H1 (cell line): ENCODE data around the gene ABITRAM. TPM values are rescaled to one million over a fixed set of nuclear protein-coding genes. Genes with fewer than 3 reads are reported as not detected.

ENCODE experiments used
- CTCF ChIA-PET: fragments of 300-600 bp; sonication (Branson Sonifier 250); formaldehyde crosslinking; loops from one replicate; lab custom pipeline; 2021; ENCODE audit not compliant: partially characterized antibody; lab: Charles Lee
- POLR2A ChIA-PET: fragments of 300-600 bp; sonication (Branson Sonifier 250); formaldehyde crosslinking; loops from one replicate; lab custom pipeline; 2021; ENCODE audit warnings: inconsistent platforms; ENCODE audit not compliant: partially characterized antibody; lab: Charles Lee
- DNase-seq, 2 experiments: peaks; one replicate each; pipeline versions ENCODE4 v3.0.0 to v3.0.0-alpha.2; 2010 to 2022; ENCODE audit warnings: low spot score in 2 of 2, low read depth in 1 of 2, mixed read lengths in 1 of 2
- FAIRE-seq: peaks from 2 replicates; lab custom pipeline; 2011; peaks lifted over from hg19 to GRCh38; lab: Jason Lieb, UNC
- H2AFZ ChIP-seq: 2 replicates; pipeline ENCODE4 v1.8.1; 2012; ENCODE audit warnings: low read length, inconsistent platforms
- H2AK5ac ChIP-seq: 2 replicates; pipeline ENCODE4 v1.6.1; 2013; ENCODE audit warnings: low read depth, low read length
- H2BK120ac ChIP-seq: replicated peaks from 2 replicates; pipeline ENCODE3; 2013; ENCODE audit warnings: low read depth, low read length, inconsistent platforms
- H2BK12ac ChIP-seq: 2 replicates; pipeline ENCODE4 v1.6.1; 2013; ENCODE audit warnings: low read depth, low read length
- H2BK15ac ChIP-seq: 2 replicates; pipeline ENCODE4 v1.6.1; 2013; ENCODE audit warnings: low read length
- H2BK20ac ChIP-seq: 2 replicates; pipeline ENCODE4 v1.6.1; 2013; ENCODE audit warnings: low read length
- H2BK5ac ChIP-seq: 2 replicates; pipeline ENCODE4 v1.6.1; 2013; ENCODE audit warnings: low read depth, low read length
- H3K14ac ChIP-seq: 2 replicates; pipeline ENCODE4 v1.6.1; 2013; ENCODE audit warnings: inconsistent platforms; ENCODE audit not compliant: insufficient read length
- H3K18ac ChIP-seq: 2 replicates; pipeline ENCODE4 v1.6.1; 2013; ENCODE audit warnings: low read length; ENCODE audit errors: extremely low read depth
- H3K23ac ChIP-seq: 2 replicates; pipeline ENCODE4 v1.6.1; 2013; ENCODE audit warnings: inconsistent platforms; ENCODE audit not compliant: insufficient read length
- H3K23me2 ChIP-seq: 2 replicates; pipeline ENCODE4 v1.6.1; 2013; ENCODE audit warnings: low read depth, low read length
- H3K27ac ChIP-seq: 2 replicates; pipeline ENCODE4 v1.6.1; 2011; ENCODE audit warnings: low read depth, low read length, inconsistent platforms
- H3K27me3 ChIP-seq, 4 experiments: replicated peaks in 1 of 4; 1 replicate in 1 of 4; 2 replicates in 3 of 4; pipeline versions ENCODE4 v1.6.1 to v1.8.1; 2011 to 2013; ENCODE audit warnings: low read length in 3 of 4, mild to moderate bottlenecking in 3 of 4, inconsistent platforms in 2 of 4, mixed read lengths in 2 of 4, moderate library complexity in 1 of 4; ENCODE audit not compliant: control insufficient read depth in 3 of 4, insufficient read depth in 3 of 4; ENCODE audit errors: extremely low read depth in 1 of 4
- H3K36me3 ChIP-seq, 4 experiments: 2 replicates each; pipeline versions ENCODE4 v1.6.1 to v1.8.1; 2011 to 2013; ENCODE audit warnings: mild to moderate bottlenecking in 4 of 4, low read length in 3 of 4, moderate library complexity in 2 of 4, control low read depth in 1 of 4, inconsistent platforms in 1 of 4; ENCODE audit not compliant: insufficient read depth in 4 of 4, control insufficient read depth in 2 of 4
- H3K4ac ChIP-seq: replicated peaks from 2 replicates; pipeline ENCODE3; 2013; ENCODE audit warnings: low read length, low read depth, mixed read lengths, inconsistent platforms; ENCODE audit not compliant: insufficient read length
- H3K4me1 ChIP-seq, 4 experiments: replicated peaks in 1 of 4; 1 replicate in 1 of 4; 2 replicates in 3 of 4; pipeline versions ENCODE4 v1.6.1 to v1.8.1; 2011 to 2013; ENCODE audit warnings: low read length in 3 of 4, inconsistent platforms in 2 of 4, mixed read lengths in 1 of 4; ENCODE audit not compliant: insufficient read depth in 4 of 4, control insufficient read depth in 3 of 4
- H3K4me2 ChIP-seq, 2 experiments: 2 replicates each; pipeline versions ENCODE4 v1.6.1 to v1.8.1; 2011 to 2013; ENCODE audit warnings: low read depth in 2 of 2, low read length in 2 of 2, control low read depth in 1 of 2, inconsistent platforms in 1 of 2, mild to moderate bottlenecking in 1 of 2; ENCODE audit not compliant: insufficient read depth in 1 of 2
- H3K4me3 ChIP-seq, 4 experiments: fragments of 200-600, 300-600 bp in 1 of 4; sonication (generic), shearing (Covaris generic), sonication (Bioruptor Twin) in 1 of 4; 2 replicates each; pipeline versions ENCODE4 v1.5.1 to v1.8.1; 2011 to 2016; ENCODE audit warnings: low read length in 4 of 4, low read depth in 3 of 4, control low read depth in 2 of 4, inconsistent platforms in 2 of 4, mild to moderate bottlenecking in 2 of 4, mixed read lengths in 1 of 4, moderate library complexity in 1 of 4; ENCODE audit not compliant: insufficient read depth in 2 of 4; ENCODE audit errors: extremely low read depth in 1 of 4
- H3K56ac ChIP-seq: replicated peaks from 2 replicates; pipeline ENCODE3; 2013; ENCODE audit warnings: low read depth, mild to moderate bottlenecking, mixed read lengths, low read length, inconsistent platforms; ENCODE audit not compliant: insufficient read length
- H3K79me1 ChIP-seq: 2 replicates; pipeline ENCODE4 v1.6.1; 2013; ENCODE audit warnings: low read depth, low read length, control low read depth
- H3K79me2 ChIP-seq, 2 experiments: 2 replicates each; pipeline versions ENCODE4 v1.6.1 to v1.8.1; 2012 to 2013; ENCODE audit warnings: low read length in 2 of 2, mild to moderate bottlenecking in 2 of 2, inconsistent platforms in 1 of 2; ENCODE audit not compliant: insufficient read depth in 2 of 2, control insufficient read depth in 1 of 2
- H3K9ac ChIP-seq, 4 experiments: replicated peaks in 1 of 4; 1 replicate in 1 of 4; 2 replicates in 3 of 4; pipeline versions ENCODE4 v1.6.1 to v1.8.1; 2011 to 2013; ENCODE audit warnings: low read depth in 3 of 4, low read length in 3 of 4, control low read depth in 2 of 4, mild to moderate bottlenecking in 2 of 4, moderate library complexity in 2 of 4, inconsistent platforms in 1 of 4; ENCODE audit errors: extremely low read depth in 1 of 4
- H3K9me3 ChIP-seq, 2 experiments: 2 replicates each; pipeline versions ENCODE4 v1.6.1 to v1.8.1; 2012 to 2013; ENCODE audit warnings: mild to moderate bottlenecking in 2 of 2, moderate library complexity in 2 of 2, control low read depth in 1 of 2, inconsistent platforms in 1 of 2, low read depth in 1 of 2, low read length in 1 of 2, mixed read lengths in 1 of 2; ENCODE audit not compliant: insufficient read depth in 2 of 2
- H4K20me1 ChIP-seq, 2 experiments: replicated peaks in 1 of 2; 2 replicates each; pipeline versions ENCODE3 to v1.8.1; 2011 to 2013; ENCODE audit warnings: inconsistent platforms in 2 of 2, low read length in 2 of 2, mild to moderate bottlenecking in 1 of 2; ENCODE audit not compliant: insufficient read depth in 2 of 2, control insufficient read depth in 1 of 2
- H4K5ac ChIP-seq: 2 replicates; pipeline ENCODE4 v1.6.1; 2013; ENCODE audit warnings: low read length, low read depth, mixed read lengths, inconsistent platforms; ENCODE audit not compliant: insufficient read length
- H4K8ac ChIP-seq: 2 replicates; pipeline ENCODE4 v1.8.0; 2013; ENCODE audit warnings: mild to moderate bottlenecking, moderate library complexity, low read length, inconsistent platforms; ENCODE audit not compliant: insufficient read depth; ENCODE audit errors: extremely low read depth
- H4K91ac ChIP-seq: replicated peaks from 2 replicates; pipeline ENCODE3; 2013; ENCODE audit warnings: low read length, mixed read lengths, inconsistent platforms; ENCODE audit not compliant: insufficient read length
- ATF2 ChIP-seq: IDR thresholded peaks from 2 replicates; pipeline ENCODE4 v1.6.1; 2012; ENCODE audit warnings: low read length, inconsistent platforms
- E2F6 ChIP-seq: IDR thresholded peaks from 2 replicates; pipeline ENCODE4 v1.6.1; 2012; ENCODE audit warnings: inconsistent platforms
- EP300 ChIP-seq, 2 experiments: IDR thresholded peaks; 1 replicate in 1 of 2; 2 replicates in 1 of 2; pipeline ENCODE4 v1.6.1; 2011 to 2012; ENCODE audit warnings: low read depth in 2 of 2, low read length in 2 of 2, mild to moderate bottlenecking in 2 of 2, borderline replicate concordance in 1 of 2, inconsistent platforms in 1 of 2, moderate library complexity in 1 of 2
- GABPA ChIP-seq: IDR thresholded peaks from 2 replicates; pipeline ENCODE4 v1.6.1; 2011; ENCODE audit warnings: mild to moderate bottlenecking, low read length, moderate library complexity, borderline replicate concordance; ENCODE audit not compliant: insufficient read depth
- HDAC6 ChIP-seq: IDR thresholded peaks from one replicate; pipeline ENCODE4 v1.7.1; 2012; ENCODE audit warnings: low read depth, mild to moderate bottlenecking, inconsistent platforms, low read length, moderate library complexity
- JUN ChIP-seq: IDR thresholded peaks from 2 replicates; pipeline ENCODE4 v1.6.1; 2011; ENCODE audit warnings: low read depth, mild to moderate bottlenecking, improper control_type of control experiment, low read length
- NRF1 ChIP-seq: IDR thresholded peaks from 2 replicates; pipeline ENCODE4 v1.6.1; 2011; ENCODE audit warnings: mild to moderate bottlenecking, low read depth, low read length, improper control_type of control experiment
- PHF8 ChIP-seq: fragments of 200-600 bp; sonication (generic); conservative IDR thresholded peaks from 2 replicates; pipeline ENCODE4 v1.7.1; 2012; ENCODE audit warnings: low read depth, mild to moderate bottlenecking, inconsistent platforms, low read length, moderate library complexity
- RAD21 ChIP-seq, 2 experiments: IDR thresholded peaks in 1 of 2; conservative IDR thresholded peaks in 1 of 2; 2 replicates each; pipeline ENCODE4 v1.6.1; 2011; ENCODE audit warnings: low read depth in 2 of 2, low read length in 2 of 2, improper control_type of control experiment in 1 of 2, inconsistent platforms in 1 of 2, mild to moderate bottlenecking in 1 of 2, moderate library complexity in 1 of 2
- SIX5 ChIP-seq: IDR thresholded peaks from 2 replicates; pipeline ENCODE4 v1.6.1; 2011; ENCODE audit warnings: mild to moderate bottlenecking, low read depth, low read length
- SP1 ChIP-seq: IDR thresholded peaks from 2 replicates; pipeline ENCODE4 v1.6.1; 2011; ENCODE audit warnings: low read depth, low read length
- SUZ12 ChIP-seq: fragments of 200-600 bp; sonication (generic); IDR thresholded peaks from 2 replicates; pipeline ENCODE4 v1.6.1; 2012; ENCODE audit warnings: mild to moderate bottlenecking, inconsistent platforms, low read length, moderate library complexity, mixed read lengths
- TCF12 ChIP-seq: IDR thresholded peaks from 2 replicates; pipeline ENCODE4 v1.6.1; 2011; ENCODE audit warnings: low read depth, mild to moderate bottlenecking, low read length
- polyA plus RNA-seq, 7 experiments: library from polyadenylated mRNA; depleted of rRNA in 3 of 7; stranded (reverse) in 5 of 7; unstranded in 2 of 7; fragments of >200 nt in 5 of 7; fragments of 200-250 nt in 2 of 7; gene quantifications; 1 replicate in 5 of 7; 2 replicates in 1 of 7; 4 replicates in 1 of 7; pipeline versions ENCODE4 v1.2.1 to v1.2.3, GENCODE V29; 2011 to 2013; ENCODE audit warnings: missing spikeins in 2 of 7, mixed read lengths in 2 of 7
- total RNA-seq: library from RNA; stranded (reverse); fragmentation: NEBNext Ultra II Directional; extraction: Animal tissue kit (Norgen Biotek cat#: 25700); gene quantifications from 2 replicates; pipeline ENCODE4 v1.2.1, GENCODE V29; 2021

Gene ABITRAM
- total and polyA plus RNA-seq, 2 of the 8 experiments (the other 6 are each of a cell fraction or from before 2014, with no cell fraction given) = 8.4 to 9.0 TPM

- no peak overlapping the region for H3K23ac ChIP-seq
- H3K79me1 ChIP-seq = no peaks in the 10 kb centered on the region
- no peak overlapping the region for H4K8ac ChIP-seq
- peaks cover 0 to 4% (median 0%) of the 10 kb centered on the region in 4 experiments; a peak in 3 of 8 replicates for H3K36me3 ChIP-seq
- H4K5ac ChIP-seq = no peak overlapping the region
- ChIA-PET CTCF (no interaction called here), POLR2A (no interaction called here)
- no peak overlapping the region for H3K9ac ChIP-seq
- H3K14ac ChIP-seq = no peak overlapping the region
- H4K91ac ChIP-seq = no peak overlapping the region
- H3K18ac ChIP-seq = no peak overlapping the region
- no peaks in the 10 kb centered on the region for H3K79me2 ChIP-seq
- H3K4ac ChIP-seq = no peak overlapping the region
- H3K4me2 ChIP-seq = no peak overlapping the region
- H3K4me1 ChIP-seq = no peaks in the 10 kb centered on the region
- DNase-seq (no peak), FAIRE-seq (no peak)
- H3K23me2 ChIP-seq = no peaks in the 10 kb centered on the region
- no peak overlapping the region for H2BK15ac ChIP-seq
- no peaks in the 10 kb centered on the region for H3K9me3 ChIP-seq
- H3K27ac ChIP-seq = no peak overlapping the region
- H2BK120ac ChIP-seq = no peak overlapping the region
- H2AK5ac ChIP-seq = no peak overlapping the region
- H3K4me3 ChIP-seq = no peak overlapping the region
- H3K56ac ChIP-seq = no peak overlapping the region
- H2BK20ac ChIP-seq = no peak overlapping the region
- H2AFZ ChIP-seq = no peak overlapping the region
- no peak overlapping the region for H2BK12ac ChIP-seq
- H3K27me3 ChIP-seq = no peaks in the 10 kb centered on the region
- H2BK5ac ChIP-seq = no peak overlapping the region
- H4K20me1 ChIP-seq = no peaks in the 10 kb centered on the region
- TF ChIP-seq ATF2 (no peak), HDAC6 (no peak), SUZ12 (no peak), EP300 (IDR thresholded peaks at IDR 0.05; ENCODE audit: borderline replicate concordance in 1 of 2, low read depth in 2 of 2, low read length in 2 of 2) (no peak), JUN (no peak), TCF12 (no peak), PHF8 (no peak), RAD21 (IDR thresholded peaks at IDR 0.05 in 1 of 2, conservative IDR thresholded peaks at IDR 0.05 in 1 of 2; ENCODE audit: low read depth in 2 of 2, low read length in 2 of 2) (no peak), E2F6 (no peak), NRF1 (no peak), SIX5 (no peak), SP1 (no peak), GABPA (no peak)
Measured at GRCh38 chr9:108956631-108957026, 22.4 kb downstream of the ABITRAM start.
